D721Med (cell line): ENCODE measurements around the gene MINPP1.
A peak's percentile ranks its signal among the peaks of the same experiment; 100 is the strongest.

ENCODE experiments used
- DNase-seq: peaks from one replicate; pipeline ENCODE4 v3.0.0; 2011; ENCODE audit warnings: low spot score; ENCODE audit not compliant: insufficient read length
- FAIRE-seq: peaks from 2 replicates; lab custom pipeline; 2011; peaks lifted over from hg19 to GRCh38; lab: Jason Lieb, UNC
- CTCF ChIP-seq: IDR thresholded peaks from 2 replicates; pipeline ENCODE4 v1.5.1; 2012; ENCODE audit warnings: mild to moderate bottlenecking, control low read depth; ENCODE audit not compliant: insufficient read depth; ENCODE audit errors: missing control alignments

MINPP1 gene

DNA sequence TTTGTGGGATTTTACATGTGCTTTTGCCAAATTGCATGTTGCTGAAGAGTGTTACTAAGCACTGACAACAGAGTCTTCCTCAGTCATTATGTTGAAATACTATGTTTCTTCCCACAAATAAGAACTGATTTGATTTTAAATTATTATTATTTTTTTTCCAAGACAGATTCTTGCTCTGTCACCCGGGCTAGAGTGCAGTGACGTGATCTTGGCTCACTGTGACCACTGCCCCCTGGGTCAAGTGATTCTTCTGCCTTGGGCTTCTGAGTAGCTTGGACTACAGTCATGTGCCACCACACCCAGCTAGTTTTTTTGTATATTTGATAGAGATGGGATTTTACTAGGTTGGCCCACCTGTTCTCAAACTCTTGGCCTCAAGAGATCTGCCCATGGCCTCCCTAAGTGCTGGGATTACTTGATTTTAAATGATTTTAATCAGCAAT is 42.3 kb downstream of the MINPP1 start:
- DNase-seq (no peak), FAIRE-seq (no peak)
- TF ChIP-seq CTCF = no peak

DNA sequence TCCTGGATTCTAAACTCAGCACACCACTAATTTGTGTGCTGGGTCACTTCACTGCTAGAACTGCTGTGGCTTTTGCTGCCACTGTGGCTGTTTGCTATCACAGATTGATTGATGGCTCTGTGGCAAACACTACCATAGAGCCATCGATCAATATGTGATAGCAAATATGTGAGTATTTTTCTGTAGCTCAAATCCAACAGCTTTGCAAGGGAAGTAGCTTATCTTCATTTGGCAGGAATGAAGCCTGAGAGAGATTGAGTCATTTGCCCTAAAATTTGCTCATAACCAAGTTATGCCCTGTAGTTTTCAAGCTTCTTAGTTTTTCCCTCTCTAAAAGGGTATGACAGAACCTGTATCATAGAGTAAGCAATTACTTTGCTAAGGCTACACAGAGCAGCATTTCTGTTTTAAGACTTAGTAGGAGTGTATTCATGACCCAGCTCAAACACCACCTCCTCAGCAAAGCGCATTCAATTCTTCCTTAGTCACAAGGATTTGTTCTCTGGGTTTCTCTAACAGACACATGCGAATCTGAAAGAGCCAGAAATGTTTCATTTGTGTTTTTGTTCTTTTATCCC is 43.1 kb downstream of the MINPP1 start:
- DNase-seq (no peak), FAIRE-seq (no peak)
- TF ChIP-seq CTCF = no peak

GRCh38 chr10:87550741-87551140 is 46.0 kb downstream of the MINPP1 start:
- DNase-seq (no peak), FAIRE-seq (no peak)
- no peak for TF ChIP-seq CTCF

DNA sequence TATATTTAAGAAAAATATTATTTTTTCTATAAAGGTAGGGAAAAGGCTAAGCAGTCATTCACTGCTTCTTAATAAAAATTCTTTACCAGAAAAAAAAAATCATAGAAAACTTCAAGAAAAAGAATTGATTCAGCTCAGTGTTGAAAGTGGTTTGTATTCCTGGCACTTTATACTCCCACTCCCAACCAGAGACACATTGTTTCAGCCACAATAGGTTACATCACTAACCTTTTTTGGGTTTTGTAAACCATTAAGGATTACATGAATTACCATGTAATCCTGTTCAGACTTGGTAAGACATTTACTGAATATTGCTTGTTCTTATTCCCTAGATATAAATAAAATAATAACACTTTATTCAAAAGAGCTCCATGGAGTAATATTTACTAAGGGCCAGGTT is 46.6 kb downstream of the MINPP1 start:
- FAIRE-seq = no peak

DNA sequence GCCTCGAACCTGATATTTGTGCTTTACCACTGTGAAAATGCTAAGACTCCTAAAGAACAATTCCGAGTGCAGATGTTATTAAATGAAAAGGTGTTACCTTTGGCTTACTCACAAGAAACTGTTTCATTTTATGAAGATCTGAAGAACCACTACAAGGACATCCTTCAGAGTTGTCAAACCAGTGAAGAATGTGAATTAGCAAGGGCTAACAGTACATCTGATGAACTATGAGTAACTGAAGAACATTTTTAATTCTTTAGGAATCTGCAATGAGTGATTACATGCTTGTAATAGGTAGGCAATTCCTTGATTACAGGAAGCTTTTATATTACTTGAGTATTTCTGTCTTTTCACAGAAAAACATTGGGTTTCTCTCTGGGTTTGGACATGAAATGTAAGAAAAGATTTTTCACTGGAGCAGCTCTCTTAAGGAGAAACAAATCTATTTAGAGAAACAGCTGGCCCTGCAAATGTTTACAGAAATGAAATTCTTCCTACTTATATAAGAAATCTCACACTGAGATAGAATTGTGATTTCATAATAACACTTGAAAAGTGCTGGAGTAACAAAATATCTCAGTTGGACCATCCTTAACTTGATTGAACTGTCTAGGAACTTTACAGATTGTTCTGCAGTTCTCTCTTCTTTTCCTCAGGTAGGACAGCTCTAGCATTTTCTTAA is 47.7 kb downstream of the MINPP1 start:
- no peak for TF ChIP-seq CTCF
- DNase-seq (no peak), FAIRE-seq (peak; percentile 77)

More for the DNA sequence above, 46.6 kb downstream of the MINPP1 start:
- DNase-seq = no peak
- TF ChIP-seq CTCF = no peak

DNA sequence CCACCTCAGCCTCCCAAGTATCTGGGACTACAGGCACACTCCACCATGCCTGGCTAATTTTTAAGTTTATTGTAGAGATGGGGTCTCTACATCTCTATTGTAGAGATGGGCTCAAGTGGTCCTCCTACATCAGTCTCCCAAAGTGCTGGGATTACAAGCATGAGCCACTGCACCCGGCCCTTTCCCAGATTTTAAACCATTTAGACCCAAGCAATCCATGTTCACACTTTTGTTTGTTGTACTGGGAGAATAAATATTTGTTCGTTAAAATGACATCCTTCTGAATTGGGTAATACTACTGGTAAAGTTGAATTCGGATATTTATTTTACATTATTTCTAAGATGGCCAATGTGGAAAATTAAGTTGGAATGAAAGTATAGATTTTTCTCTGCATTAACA is 52.7 kb downstream of the MINPP1 start:
- DNase-seq (no peak), FAIRE-seq (no peak)
- TF ChIP-seq CTCF = no peak

DNA sequence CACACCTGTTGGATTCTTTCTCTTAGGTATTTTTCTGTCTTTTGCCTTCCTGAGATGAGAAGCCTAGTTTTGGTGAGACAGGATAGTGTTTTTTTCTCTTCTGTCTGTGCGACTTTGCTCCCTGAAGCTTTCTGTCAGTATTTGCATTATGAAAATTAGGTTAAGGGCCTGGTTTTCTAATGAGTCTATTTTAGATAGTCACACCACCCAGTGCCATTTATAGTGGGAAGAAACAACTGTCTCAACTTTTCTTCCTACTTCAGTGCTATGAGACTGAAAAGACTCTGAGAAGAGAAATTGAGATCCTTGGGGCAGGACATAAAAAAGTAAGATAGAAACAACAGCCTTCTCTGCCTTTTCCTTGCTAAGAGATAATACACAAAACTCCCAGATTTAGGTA is 53.6 kb downstream of the MINPP1 start:
- no peak for TF ChIP-seq CTCF
- DNase-seq (no peak), FAIRE-seq (no peak)
